Mesenchymal stem cell (in vitro differentiated cells and primary cell): ENCODE measurements around the gene STOX1.

ENCODE experiments used
- DNase-seq: peaks from one replicate; pipeline ENCODE4 v3.0.0-alpha.2; 2013
- H2AFZ ChIP-seq: one replicate; pipeline ENCODE4 v1.6.1; 2013; ENCODE audit warnings: low read depth, mild to moderate bottlenecking, control low read depth, inconsistent platforms, low read length, moderate library complexity
- H2AK5ac ChIP-seq: 2 replicates; pipeline ENCODE4 v1.6.1; 2013; ENCODE audit warnings: low read length, moderate library complexity, mild to moderate bottlenecking, inconsistent platforms; ENCODE audit not compliant: severe bottlenecking
- H2BK120ac ChIP-seq: one replicate; pipeline ENCODE4 v1.6.1; 2013; ENCODE audit warnings: low read depth, mild to moderate bottlenecking, inconsistent platforms, low read length, moderate library complexity
- H2BK12ac ChIP-seq, 2 experiments: one replicate each; pipeline ENCODE4 v1.6.1; 2013; ENCODE audit warnings: inconsistent platforms in 2 of 2, low read length in 2 of 2, mild to moderate bottlenecking in 2 of 2, moderate library complexity in 2 of 2, control low read depth in 1 of 2
- H2BK15ac ChIP-seq: one replicate; pipeline ENCODE4 v1.6.1; 2013; ENCODE audit warnings: mild to moderate bottlenecking, low read depth, inconsistent platforms; ENCODE audit not compliant: poor library complexity, severe bottlenecking
- H2BK5ac ChIP-seq: 2 replicates; pipeline ENCODE4 v1.6.1; 2013; ENCODE audit warnings: low read depth, mild to moderate bottlenecking, low read length, control low read depth, inconsistent platforms; ENCODE audit not compliant: poor library complexity, severe bottlenecking
- H3K14ac ChIP-seq, 2 experiments: one replicate each; pipeline ENCODE4 v1.6.1; 2013; ENCODE audit warnings: inconsistent platforms in 2 of 2, low read length in 2 of 2, control low read depth in 1 of 2, mild to moderate bottlenecking in 1 of 2, moderate library complexity in 1 of 2
- H3K18ac ChIP-seq, 2 experiments: one replicate each; pipeline ENCODE4 v1.6.1; 2013; ENCODE audit warnings: inconsistent platforms in 2 of 2, low read length in 2 of 2, control low read depth in 1 of 2, low read depth in 1 of 2, mild to moderate bottlenecking in 1 of 2
- H3K23ac ChIP-seq, 2 experiments: one replicate each; pipeline ENCODE4 v1.6.1; 2013; ENCODE audit warnings: inconsistent platforms in 2 of 2, low read length in 2 of 2, mild to moderate bottlenecking in 2 of 2, moderate library complexity in 2 of 2, control low read depth in 1 of 2
- H3K27ac ChIP-seq: 2 replicates; pipeline ENCODE4 v1.5.1; 2013; ENCODE audit warnings: mild to moderate bottlenecking, moderate library complexity, low read length, control low read depth, inconsistent platforms; ENCODE audit not compliant: poor library complexity, severe bottlenecking
- H3K27me3 ChIP-seq, 2 experiments: 2 replicates each; pipeline versions ENCODE4 v1.6.1 to v1.7.0; 2013; ENCODE audit warnings: low read length in 2 of 2, mild to moderate bottlenecking in 2 of 2, moderate library complexity in 2 of 2, control low read depth in 1 of 2, inconsistent platforms in 1 of 2; ENCODE audit not compliant: control insufficient read depth in 1 of 2, insufficient read depth in 1 of 2
- H3K36me3 ChIP-seq, 2 experiments: 2 replicates each; pipeline versions ENCODE4 v1.6.1 to v1.7.0; 2013; ENCODE audit warnings: low read length in 2 of 2, control low read depth in 1 of 2, inconsistent platforms in 1 of 2, low read depth in 1 of 2, mild to moderate bottlenecking in 1 of 2; ENCODE audit not compliant: insufficient read depth in 2 of 2, control insufficient read depth in 1 of 2
- H3K4ac ChIP-seq, 2 experiments: one replicate each; pipeline ENCODE4 v1.6.1; 2013; ENCODE audit warnings: inconsistent platforms in 2 of 2, low read length in 2 of 2, mild to moderate bottlenecking in 2 of 2, moderate library complexity in 2 of 2, control low read depth in 1 of 2, low read depth in 1 of 2
- H3K4me1 ChIP-seq: 2 replicates; pipeline ENCODE4 v1.6.1; 2013; ENCODE audit warnings: low read depth, low read length, control low read depth; ENCODE audit not compliant: control insufficient read depth, insufficient read depth
- H3K4me2 ChIP-seq: 2 replicates; pipeline ENCODE4 v1.6.1; 2013; ENCODE audit warnings: low read length, mild to moderate bottlenecking, inconsistent platforms; ENCODE audit not compliant: poor library complexity, severe bottlenecking
- H3K4me3 ChIP-seq, 2 experiments: 2 replicates each; pipeline versions ENCODE4 v1.5.1 to v1.7.0; 2013; ENCODE audit warnings: low read length in 2 of 2, mild to moderate bottlenecking in 2 of 2, control low read depth in 1 of 2, low read depth in 1 of 2; ENCODE audit not compliant: insufficient read depth in 1 of 2
- H3K79me1 ChIP-seq: replicated peaks from 2 replicates; pipeline ENCODE4 v1.6.1; 2013; ENCODE audit warnings: mild to moderate bottlenecking, control low read depth, low read length, inconsistent platforms; ENCODE audit not compliant: poor library complexity, severe bottlenecking
- H3K9ac ChIP-seq: 2 replicates; pipeline ENCODE4 v1.7.0; 2013; ENCODE audit warnings: mild to moderate bottlenecking, low read length, moderate library complexity
- H3K9me3 ChIP-seq: 2 replicates; pipeline ENCODE4 v1.7.0; 2013; ENCODE audit warnings: mild to moderate bottlenecking, low read length; ENCODE audit not compliant: control insufficient read depth
- H4K8ac ChIP-seq: one replicate; pipeline ENCODE4 v1.6.1; 2013; ENCODE audit warnings: inconsistent platforms, mild to moderate bottlenecking, low read length, moderate library complexity
- H4K91ac ChIP-seq: one replicate; pipeline ENCODE4 v1.6.1; 2013; ENCODE audit warnings: mild to moderate bottlenecking, low read length, inconsistent platforms
- WGBS: methylation state at CpG from one replicate; pipeline ENCODE4 v1.1.7; 2013; ENCODE audit warnings: mixed read lengths; 5-methylcytosine and 5-hydroxymethylcytosine counted together

Gene STOX1

GRCh38 chr10:68878496-68878895 is 51.2 kb downstream of the STOX1 start:
- H2BK15ac ChIP-seq, result no peak overlapping the region
- no peak overlapping the region for H3K9ac ChIP-seq

GRCh38 chr10:68879628-68880027 is 52.3 kb downstream of the STOX1 start:
- no peaks in the 10 kb centered on the region for H3K4me1 ChIP-seq
- H3K36me3 ChIP-seq, result no peaks in the 10 kb centered on the region
- no peak overlapping the region for H4K8ac ChIP-seq
- no peak overlapping the region for H2AFZ ChIP-seq
- no peaks in the 10 kb centered on the region for H3K79me1 ChIP-seq
- no peak overlapping the region for H3K4me2 ChIP-seq
- H3K14ac ChIP-seq, result no peak overlapping the region
- H2BK120ac ChIP-seq, result no peak overlapping the region
- H2AK5ac ChIP-seq, result no peak overlapping the region
- no peak overlapping the region for H3K4me3 ChIP-seq
- DNase-seq, result no peak
- no peak overlapping the region for H3K9ac ChIP-seq
- H2BK15ac ChIP-seq, result no peak overlapping the region
- no peak overlapping the region for H3K4ac ChIP-seq
- no peaks in the 10 kb centered on the region for H3K9me3 ChIP-seq
- peaks cover 0 to 3% of the 10 kb centered on the region in 2 experiments for H3K27me3 ChIP-seq
- WGBS, result 98% methylated on average over 2 of the region's 2 CpGs
- H2BK5ac ChIP-seq, result no peak overlapping the region
- no peak overlapping the region for H3K18ac ChIP-seq
- H2BK12ac ChIP-seq, result no peak overlapping the region
- no peak overlapping the region for H4K91ac ChIP-seq
- H3K27ac ChIP-seq, result no peak overlapping the region
- no peak overlapping the region for H3K23ac ChIP-seq

More at GRCh38 chr10:68878496-68878895, 51.2 kb downstream of the STOX1 start:
- Histone ChIP-seq H3K79me1 (no peaks in the 10 kb centered on the region), H3K4me1 (no peaks in the 10 kb centered on the region), H2AFZ (no peak overlapping the region), H4K8ac (no peak overlapping the region), H2AK5ac (no peak overlapping the region), H3K4me3 (no peak overlapping the region), H3K36me3 (no peaks in the 10 kb centered on the region), H3K14ac (no peak overlapping the region), H2BK5ac (no peak overlapping the region), H3K4ac (no peak overlapping the region), H3K9me3 (no peaks in the 10 kb centered on the region), H2BK12ac (no peak overlapping the region), H3K23ac (no peak overlapping the region), H3K18ac (no peak overlapping the region), H3K4me2 (no peak overlapping the region), H2BK120ac (no peak overlapping the region), H3K27me3 (no peaks in the 10 kb centered on the region), H4K91ac (no peak overlapping the region), H3K27ac (no peak overlapping the region)
- no peak for DNase-seq

- H2BK120ac ChIP-seq, result no peak overlapping the region
- H3K4me3 ChIP-seq, result no peak overlapping the region
- no peak overlapping the region for H2AFZ ChIP-seq
- DNase-seq, result no peak
- H4K91ac ChIP-seq, result no peak overlapping the region
- no peaks in the 10 kb centered on the region for H3K4me1 ChIP-seq
- H2BK15ac ChIP-seq, result no peak overlapping the region
- H3K4me2 ChIP-seq, result no peak overlapping the region
- no peaks in the 10 kb centered on the region for H3K9me3 ChIP-seq
- 100% methylated on average over 1 of the region's 4 CpGs for WGBS
- no peak overlapping the region for H3K14ac ChIP-seq
- H3K4ac ChIP-seq, result no peak overlapping the region
- peaks cover 0 to 3% of the 10 kb centered on the region in 2 experiments for H3K27me3 ChIP-seq
- no peaks in the 10 kb centered on the region for H3K79me1 ChIP-seq
- H2BK12ac ChIP-seq, result no peak overlapping the region
- no peak overlapping the region for H4K8ac ChIP-seq
- no peak overlapping the region for H3K9ac ChIP-seq
- no peak overlapping the region for H3K18ac ChIP-seq
- no peak overlapping the region for H3K27ac ChIP-seq
- no peak overlapping the region for H2BK5ac ChIP-seq
- H3K36me3 ChIP-seq, result no peaks in the 10 kb centered on the region
- no peak overlapping the region for H2AK5ac ChIP-seq
- H3K23ac ChIP-seq, result no peak overlapping the region
These were observed 52.9 kb downstream of the STOX1 start for GRCh38 chr10:68880181-68880580.

- Histone ChIP-seq H3K4me3 (no peak overlapping the region), H2BK120ac (no peak overlapping the region), H3K27me3 (no peaks in the 10 kb centered on the region), H3K9me3 (no peaks in the 10 kb centered on the region), H4K8ac (no peak overlapping the region), H2BK5ac (no peak overlapping the region), H2BK15ac (no peak overlapping the region), H3K9ac (no peak overlapping the region), H2BK12ac (no peak overlapping the region), H3K14ac (no peak overlapping the region), H3K18ac (no peak overlapping the region), H3K4ac (no peak overlapping the region), H2AFZ (no peak overlapping the region), H3K36me3 (no peaks in the 10 kb centered on the region), H3K4me2 (no peak overlapping the region), H3K23ac (no peak overlapping the region), H3K4me1 (no peaks in the 10 kb centered on the region), H2AK5ac (no peak overlapping the region), H4K91ac (no peak overlapping the region), H3K27ac (no peak overlapping the region), H3K79me1 (no peaks in the 10 kb centered on the region)
- no peak for DNase-seq
- WGBS, result no CpG with 5 or more reads among the region's 2 CpGs
These were observed 67.7 kb downstream of the STOX1 start for GRCh38 chr10:68895041-68895440.
